ENCODE measurements around the gene CNTFR.

DNA sequence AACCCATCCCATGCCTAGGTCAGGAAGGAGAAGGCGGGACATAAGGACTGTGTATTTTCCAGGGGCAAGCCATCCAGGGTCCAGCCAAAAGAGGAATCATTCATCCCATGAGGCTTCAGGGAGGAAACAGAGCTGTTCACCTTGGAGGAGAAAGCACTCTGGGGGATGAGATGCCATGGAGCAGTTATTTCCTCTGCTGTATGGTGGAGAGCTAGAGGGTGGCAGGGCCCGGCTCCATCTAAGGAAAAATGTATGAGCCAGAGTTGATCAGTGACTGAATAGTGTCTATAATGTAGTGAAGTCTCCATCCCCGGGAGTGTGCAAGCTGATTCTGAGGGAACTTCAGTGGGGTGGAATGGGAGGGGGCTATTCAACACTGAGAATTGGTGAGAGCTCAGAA, 74.7 kb downstream of the CNTFR start:
- TF ChIP-seq, protein P1, sequence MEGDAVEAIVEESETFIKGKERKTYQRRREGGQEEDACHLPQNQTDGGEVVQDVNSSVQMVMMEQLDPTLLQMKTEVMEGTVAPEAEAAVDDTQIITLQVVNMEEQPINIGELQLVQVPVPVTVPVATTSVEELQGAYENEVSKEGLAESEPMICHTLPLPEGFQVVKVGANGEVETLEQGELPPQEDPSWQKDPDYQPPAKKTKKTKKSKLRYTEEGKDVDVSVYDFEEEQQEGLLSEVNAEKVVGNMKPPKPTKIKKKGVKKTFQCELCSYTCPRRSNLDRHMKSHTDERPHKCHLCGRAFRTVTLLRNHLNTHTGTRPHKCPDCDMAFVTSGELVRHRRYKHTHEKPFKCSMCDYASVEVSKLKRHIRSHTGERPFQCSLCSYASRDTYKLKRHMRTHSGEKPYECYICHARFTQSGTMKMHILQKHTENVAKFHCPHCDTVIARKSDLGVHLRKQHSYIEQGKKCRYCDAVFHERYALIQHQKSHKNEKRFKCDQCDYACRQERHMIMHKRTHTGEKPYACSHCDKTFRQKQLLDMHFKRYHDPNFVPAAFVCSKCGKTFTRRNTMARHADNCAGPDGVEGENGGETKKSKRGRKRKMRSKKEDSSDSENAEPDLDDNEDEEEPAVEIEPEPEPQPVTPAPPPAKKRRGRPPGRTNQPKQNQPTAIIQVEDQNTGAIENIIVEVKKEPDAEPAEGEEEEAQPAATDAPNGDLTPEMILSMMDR (IDR thresholded peaks at IDR 0.05), result no peak
- no peak for TF ChIP-seq POLR2A (IDR thresholded peaks at IDR 0.05)

Data from Peyer's patch (tissue), 4 donors.